ENCODE results near the gene ENDOD1.

DNA sequence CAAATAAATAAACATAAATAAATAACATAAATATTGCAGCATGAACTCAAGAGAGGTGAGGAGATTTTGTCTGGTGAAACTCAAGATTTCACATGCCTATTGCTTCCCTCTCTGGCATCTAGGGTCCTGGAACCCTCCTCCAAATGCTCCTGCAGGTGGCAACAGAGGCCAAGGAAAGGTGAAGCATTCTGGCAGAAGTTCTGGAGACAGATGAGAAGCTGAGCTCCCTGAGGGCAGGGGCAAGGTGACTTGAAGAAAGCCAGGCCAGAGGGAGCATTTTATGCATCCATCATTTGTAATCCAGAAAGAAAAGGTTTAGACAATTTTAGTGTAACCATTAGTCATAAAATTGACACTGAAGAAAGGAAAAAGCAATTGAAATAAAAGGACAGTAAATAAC lies 64.9 kb downstream of the ENDOD1 start:
- TF ChIP-seq, protein P1, sequence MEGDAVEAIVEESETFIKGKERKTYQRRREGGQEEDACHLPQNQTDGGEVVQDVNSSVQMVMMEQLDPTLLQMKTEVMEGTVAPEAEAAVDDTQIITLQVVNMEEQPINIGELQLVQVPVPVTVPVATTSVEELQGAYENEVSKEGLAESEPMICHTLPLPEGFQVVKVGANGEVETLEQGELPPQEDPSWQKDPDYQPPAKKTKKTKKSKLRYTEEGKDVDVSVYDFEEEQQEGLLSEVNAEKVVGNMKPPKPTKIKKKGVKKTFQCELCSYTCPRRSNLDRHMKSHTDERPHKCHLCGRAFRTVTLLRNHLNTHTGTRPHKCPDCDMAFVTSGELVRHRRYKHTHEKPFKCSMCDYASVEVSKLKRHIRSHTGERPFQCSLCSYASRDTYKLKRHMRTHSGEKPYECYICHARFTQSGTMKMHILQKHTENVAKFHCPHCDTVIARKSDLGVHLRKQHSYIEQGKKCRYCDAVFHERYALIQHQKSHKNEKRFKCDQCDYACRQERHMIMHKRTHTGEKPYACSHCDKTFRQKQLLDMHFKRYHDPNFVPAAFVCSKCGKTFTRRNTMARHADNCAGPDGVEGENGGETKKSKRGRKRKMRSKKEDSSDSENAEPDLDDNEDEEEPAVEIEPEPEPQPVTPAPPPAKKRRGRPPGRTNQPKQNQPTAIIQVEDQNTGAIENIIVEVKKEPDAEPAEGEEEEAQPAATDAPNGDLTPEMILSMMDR (conservative IDR thresholded peaks at IDR 0.05), result peak; percentile 77
- no peak for TF ChIP-seq EZH2 (IDR thresholded peaks at IDR 0.05; ENCODE audit: low read depth)

All from PC-9 (cell line).